SHP77 (cell line): ENCODE measurements around the gene RPRM.
A peak's percentile ranks its signal among the peaks of the same experiment; 100 is the strongest.
"Not testable (repeated sequence)": the region's sequence is repeated elsewhere in the genome, so short reads cannot be mapped to it uniquely, and the experiment has no call there.

Experiments used
- DNase-seq, 2 experiments: peaks; one replicate each; lab custom pipeline; 2025; lab: John Stamatoyannopoulos, UW

Gene RPRM

GRCh38 chr2:153478289-153479261, at the start of gene RPRM:
TSS of gene RPRM (minus strand) at chr2:153478762. CDS start at chr2:153478565, 197 bp downstream.
- peak; percentile 60 to 69 for DNase-seq

GRCh38 chr2:153519257-153519875, 40.8 kb upstream of the RPRM start:
- DNase-seq = no peak

DNA sequence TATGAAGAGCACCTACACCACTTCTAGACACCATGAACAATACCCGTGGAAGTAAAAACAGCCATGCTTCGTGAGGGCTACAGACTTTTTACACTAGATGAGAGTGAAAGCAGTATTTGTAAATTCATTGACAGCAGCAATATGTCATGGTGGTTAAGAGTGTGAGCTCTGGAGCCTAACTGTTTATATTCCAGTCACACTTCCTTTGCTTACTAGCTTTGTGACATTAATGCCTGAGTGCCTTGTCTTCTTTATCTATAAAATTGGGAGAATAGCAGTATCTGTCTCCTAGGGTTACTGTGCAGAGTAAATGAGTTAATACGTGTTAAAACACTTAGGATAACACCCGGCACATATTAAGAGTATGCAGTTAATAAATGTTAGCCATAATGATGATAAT, 33.8 kb upstream of the RPRM start:
- no peak for DNase-seq

GRCh38 chr2:153510996-153511395, 32.4 kb upstream of the RPRM start:
- no peak for DNase-seq

DNA sequence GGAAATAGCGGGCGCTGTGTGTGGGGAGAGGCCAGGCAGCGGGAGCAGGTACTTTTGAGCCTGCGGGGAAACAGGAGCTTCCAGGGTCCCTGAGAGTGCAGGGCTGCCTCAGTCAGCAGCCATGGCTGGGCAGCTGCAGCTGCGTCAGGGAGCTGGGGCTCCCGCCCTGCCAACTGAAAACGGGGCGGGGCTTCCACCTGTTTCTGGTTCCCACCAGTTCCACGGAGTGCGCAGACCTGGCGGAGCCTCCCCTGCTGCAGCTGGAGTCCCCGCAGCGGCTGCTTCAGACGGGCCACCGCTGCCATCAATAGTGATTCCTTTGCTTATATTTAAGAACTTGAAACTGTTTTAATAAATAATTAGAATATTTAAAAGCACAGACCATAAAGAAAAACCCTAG, 30.6 kb upstream of the RPRM start:
- no peak for DNase-seq

- DNase-seq = not testable (repeated sequence)
Observed at GRCh38 chr2:153506499-153506898, 27.9 kb upstream of the RPRM start.

DNA sequence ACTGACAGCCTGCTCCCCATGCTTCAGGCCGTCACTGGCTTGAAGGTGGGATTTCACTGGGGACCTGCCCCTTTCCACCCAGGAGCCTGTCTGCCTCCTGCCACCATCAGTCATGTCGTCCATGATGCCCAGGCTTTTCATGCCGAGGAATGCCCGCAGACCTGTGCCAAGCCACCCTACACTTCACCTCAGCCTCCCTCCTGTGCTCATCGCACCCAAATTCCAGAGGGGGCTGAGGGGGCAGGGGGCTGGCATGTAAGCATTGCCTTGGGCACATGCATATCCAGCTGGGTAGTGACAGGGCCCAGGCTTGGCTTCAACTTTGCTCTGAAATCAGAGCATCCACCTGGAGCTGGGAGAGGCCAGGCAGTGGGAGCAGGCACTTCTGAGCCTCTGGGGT, 20.9 kb upstream of the RPRM start:
- DNase-seq = no peak

DNA sequence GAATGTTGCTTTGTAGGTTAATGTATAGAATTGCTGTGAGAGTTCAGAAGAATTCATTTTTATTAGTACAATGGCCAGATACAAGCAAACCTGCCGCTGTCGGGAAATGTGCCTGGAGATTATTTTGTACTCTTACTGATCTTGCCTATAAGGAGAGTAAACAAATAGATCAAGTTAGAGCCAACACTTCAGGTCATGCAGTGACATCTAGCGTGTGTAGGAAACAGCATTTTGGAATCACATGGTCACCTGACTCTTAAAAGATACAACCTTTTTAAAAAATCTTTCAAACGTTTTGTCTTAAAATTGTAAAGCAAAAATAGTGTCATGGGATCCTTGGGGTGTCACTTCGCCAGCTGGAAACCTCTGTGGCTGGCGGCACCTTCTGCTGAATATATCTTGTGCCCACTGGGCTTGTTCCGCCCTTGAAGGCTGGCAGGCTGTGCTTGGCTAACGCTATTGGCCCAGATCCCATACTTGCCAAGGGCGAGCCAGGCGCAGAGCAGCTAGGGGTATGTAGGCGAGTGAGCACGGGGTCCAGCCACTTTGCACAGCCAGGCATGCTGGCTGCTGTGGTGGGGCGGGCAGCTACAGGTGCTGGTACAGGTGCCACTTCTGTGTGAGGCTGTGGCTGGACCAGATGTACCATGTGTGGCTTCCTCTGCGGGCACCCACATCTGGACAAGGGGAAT, 19.5 kb upstream of the RPRM start:
- no peak for DNase-seq

- DNase-seq = no peak
Observed at GRCh38 chr2:153495725-153496124, 17.2 kb upstream of the RPRM start.

DNA sequence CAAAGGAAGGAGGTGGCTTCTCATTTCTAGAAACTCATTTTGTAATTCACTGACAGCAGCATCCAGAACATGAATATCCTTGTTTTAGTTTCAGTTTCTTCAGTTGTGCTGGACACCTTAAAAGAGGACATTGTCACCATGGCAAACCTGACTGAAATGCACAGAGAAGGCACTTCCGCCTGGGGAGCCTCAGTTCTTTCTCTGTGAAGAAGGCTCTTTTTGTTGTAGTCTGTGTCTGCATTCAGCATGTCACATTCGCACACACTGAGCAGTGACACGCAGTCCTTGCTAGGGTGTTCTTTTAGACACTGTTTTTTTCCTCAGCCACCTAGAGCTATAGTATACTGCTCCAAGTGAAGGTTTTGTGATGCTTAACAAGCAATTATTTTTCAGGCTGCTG, 9.5 kb upstream of the RPRM start:
- DNase-seq = no peak

- peak in 1 of 2 experiments; percentile 22 for DNase-seq
Observed at GRCh38 chr2:153487448-153487847, 8.9 kb upstream of the RPRM start.

DNA sequence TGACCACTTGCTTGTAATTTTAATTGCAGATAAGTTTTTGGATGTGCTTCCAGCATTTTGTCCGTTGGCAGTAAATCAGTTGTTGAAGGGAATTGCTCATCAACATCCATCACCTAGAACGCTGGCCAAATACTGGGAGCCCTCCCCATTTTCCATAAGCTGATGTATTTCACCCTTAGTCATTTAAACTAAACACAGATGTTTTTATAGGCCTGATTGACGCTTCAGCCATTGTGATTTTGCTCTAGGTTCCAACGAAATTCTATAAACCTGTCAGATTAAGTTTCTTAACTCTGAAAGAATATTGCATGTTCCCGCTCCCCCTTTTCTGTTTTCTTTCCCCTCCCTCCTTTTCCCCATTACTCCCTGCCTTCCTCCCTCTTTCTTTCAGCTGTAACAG, 1.0 kb upstream of the RPRM start:
- DNase-seq = no peak

GRCh38 chr2:153477636-153478288, 800 bp downstream of the RPRM start:
- DNase-seq = peak; percentile 33 to 35

DNA sequence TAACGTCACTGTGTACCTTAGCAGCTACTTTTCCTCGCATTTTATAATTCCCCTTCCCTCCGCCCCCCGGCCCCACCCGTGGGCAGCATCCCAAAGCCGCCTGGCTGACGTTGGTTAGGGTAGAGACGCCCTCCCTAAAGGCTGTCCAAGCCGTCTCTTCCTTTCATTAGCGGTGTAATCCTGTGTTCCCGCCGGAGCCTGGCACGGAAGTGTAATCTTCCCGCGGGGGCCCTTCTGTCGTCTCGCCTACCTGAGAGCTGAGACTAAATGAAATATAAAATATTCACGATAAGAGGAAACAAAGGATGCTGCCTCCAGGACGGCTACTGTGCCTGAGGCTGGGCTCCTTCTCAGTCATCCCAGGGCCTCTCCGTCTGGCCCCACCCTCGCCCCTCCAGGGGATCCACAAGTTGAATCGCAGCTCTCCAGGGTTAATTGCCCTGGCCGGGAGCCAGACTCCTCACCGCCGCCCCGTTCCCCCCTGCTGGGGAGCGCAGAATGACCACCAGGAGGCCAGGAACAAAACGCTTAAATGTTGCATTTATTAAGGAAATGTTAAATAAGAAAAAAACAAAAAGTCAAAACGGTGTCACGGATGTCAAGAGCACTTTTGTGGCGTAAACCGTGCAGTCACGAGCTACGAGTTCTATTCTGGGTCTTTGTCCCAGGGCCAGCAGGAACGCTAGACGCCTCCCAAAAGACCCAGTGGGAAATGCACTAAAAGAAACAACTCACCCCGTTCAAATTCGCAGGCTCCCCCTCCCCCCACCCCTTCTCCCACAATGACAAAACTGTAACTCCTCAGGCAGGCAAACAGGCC, 1.5 kb downstream of the RPRM start:
- peak; percentile 38 to 68 for DNase-seq

- DNase-seq = no peak
Observed at GRCh38 chr2:153476491-153476815, 2.1 kb downstream of the RPRM start.

DNA sequence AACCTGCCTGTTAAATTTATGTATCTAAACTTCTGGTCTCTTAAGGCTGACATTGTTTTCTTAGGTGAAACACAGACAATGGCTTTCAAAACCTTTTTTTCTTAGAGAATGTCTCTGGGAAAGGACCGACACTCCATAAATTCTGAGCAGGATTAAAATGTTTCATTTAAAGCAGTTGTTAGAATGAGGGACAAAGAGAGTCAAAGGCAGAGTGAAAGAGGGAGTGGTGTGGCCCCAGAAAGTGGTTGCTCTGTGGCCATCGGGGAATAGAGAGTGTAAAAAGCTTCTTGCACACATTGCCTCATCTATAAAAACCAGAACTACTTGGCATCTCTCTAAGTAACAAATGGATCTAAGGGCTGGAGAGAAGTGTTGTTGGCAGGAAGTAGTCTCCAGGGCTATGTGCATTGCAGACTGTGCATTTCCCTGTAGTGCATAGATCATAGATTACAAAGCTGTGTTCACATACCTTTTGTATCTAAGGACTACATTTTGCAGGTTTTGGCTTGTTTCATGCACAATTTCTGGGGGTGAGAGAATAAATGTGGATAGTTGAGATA, 3.6 kb downstream of the RPRM start:
- no peak for DNase-seq

GRCh38 chr2:153474407-153474806, 4.2 kb downstream of the RPRM start:
- DNase-seq = no peak

DNA sequence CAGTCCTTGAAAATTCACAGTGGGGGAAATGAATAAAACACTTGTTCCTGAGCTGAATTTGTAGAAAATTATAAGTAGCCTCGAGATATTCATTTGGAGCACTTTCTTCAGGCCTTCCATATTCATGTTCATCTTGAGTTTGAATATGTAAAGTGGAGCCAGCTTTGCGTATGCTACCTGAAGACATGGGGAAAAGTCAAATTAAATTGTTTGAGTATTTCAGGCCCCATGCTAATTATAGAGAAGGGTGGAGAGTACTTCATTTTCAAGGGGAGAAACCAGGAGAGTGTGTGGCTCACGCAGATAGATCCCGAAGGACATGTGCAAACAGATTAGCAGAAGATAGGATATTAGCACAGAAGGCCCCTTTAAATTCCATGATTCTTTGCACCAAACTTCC, 7.7 kb downstream of the RPRM start:
- no peak for DNase-seq

DNA sequence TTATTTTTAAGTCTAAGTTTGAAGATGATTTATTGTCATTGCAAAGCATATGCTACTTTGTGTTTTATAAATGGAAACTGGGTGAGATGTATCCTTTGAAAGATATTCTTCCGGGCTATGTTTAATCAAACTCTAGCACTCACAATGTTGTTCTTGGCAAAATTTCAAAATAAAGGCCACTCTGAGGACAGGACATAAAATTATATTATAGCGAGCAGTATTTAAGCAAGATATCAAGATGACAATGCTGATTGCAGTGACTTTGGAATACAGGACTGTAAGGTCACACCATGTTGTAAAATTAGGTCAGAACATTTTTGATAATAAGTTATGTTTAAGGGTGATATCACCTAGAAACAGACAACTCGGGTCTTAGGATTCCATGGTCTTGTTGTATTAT, 14.2 kb downstream of the RPRM start:
- no peak for DNase-seq

DNA sequence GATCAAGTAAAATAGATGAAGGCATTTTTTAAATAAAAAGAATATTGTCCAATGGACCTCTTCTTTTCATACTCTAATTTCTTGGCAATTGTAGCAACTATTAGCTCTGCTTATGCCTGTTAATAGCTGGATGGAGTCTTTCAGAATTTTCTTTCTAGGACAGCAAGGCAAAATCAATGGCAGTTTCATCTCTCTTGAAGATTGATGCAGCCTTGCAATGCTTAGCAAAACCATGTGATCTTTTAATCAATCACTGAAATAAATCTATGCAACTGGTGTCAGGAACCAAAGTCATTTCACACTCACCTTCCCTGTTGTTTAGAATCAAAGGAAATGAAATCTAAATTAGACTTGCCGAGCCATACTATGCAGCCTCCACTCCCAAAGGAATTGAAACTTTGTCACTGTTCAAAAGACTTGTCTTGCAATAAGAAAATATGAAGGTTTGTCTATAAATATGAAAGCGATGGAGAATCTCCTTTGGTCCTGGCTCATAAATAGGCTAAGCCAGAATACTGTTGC, 16.2 kb downstream of the RPRM start:
- no peak for DNase-seq

DNA sequence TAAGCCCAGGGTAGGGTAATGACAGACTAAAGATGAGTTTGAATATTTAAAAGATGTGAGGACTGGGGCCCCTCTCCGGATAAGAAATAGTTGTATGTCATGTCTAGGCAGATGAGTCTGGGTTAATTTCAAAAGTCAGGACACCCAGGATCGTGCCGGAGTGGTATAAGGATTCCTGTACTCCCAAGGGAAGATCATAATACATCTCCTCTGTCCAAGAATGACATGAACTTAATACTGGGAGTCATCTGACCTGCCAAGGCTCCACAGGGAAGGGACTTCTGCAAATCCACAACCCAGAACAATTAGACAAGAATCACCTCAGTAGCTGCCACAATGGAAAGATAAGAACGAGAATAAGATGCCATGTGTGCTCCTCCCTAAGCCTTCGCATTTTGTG, 17.1 kb downstream of the RPRM start:
- no peak for DNase-seq
